Calu3 (cell line): Measurements from ENCODE around the gene EDN1. TPM values are rescaled to one million over a fixed set of nuclear protein-coding genes. Genes with fewer than 3 reads are reported as not detected.

Source experiments
- BruUV-seq: library from RNA; stranded (reverse); fragments of 400-500 nt; replicated peaks from 2 replicates; lab custom pipeline; 2021; lab: Mats Ljungman, UMichigan
- CTCF ChIA-PET: fragments of 300-600 bp; sonication (Branson Sonifier 250); formaldehyde crosslinking; loops from one replicate; lab custom pipeline; 2022; ENCODE audit warnings: antibody characterized with exemption; lab: Charles Lee
- DNase-seq: peaks from one replicate; pipeline ENCODE4 v3.0.0; 2022
- H3K27ac Mint-ChIP-seq: one replicate; pipeline ENCODE4 v1.8.0; 2022; ENCODE audit warnings: mixed read lengths; ENCODE audit not compliant: unreplicated experiment
- H3K27me3 Mint-ChIP-seq: one replicate; pipeline ENCODE4 v1.8.0; 2022; ENCODE audit warnings: mixed read lengths; ENCODE audit not compliant: unreplicated experiment
- H3K36me3 Mint-ChIP-seq: one replicate; pipeline ENCODE4 v1.8.0; 2022; ENCODE audit warnings: mild to moderate bottlenecking, moderate library complexity, mixed read lengths; ENCODE audit not compliant: insufficient read depth, unreplicated experiment
- H3K4me1 Mint-ChIP-seq: one replicate; pipeline ENCODE4 v1.8.0; 2022; ENCODE audit warnings: mild to moderate bottlenecking, low read depth, mixed read lengths; ENCODE audit not compliant: unreplicated experiment
- H3K4me3 Mint-ChIP-seq: one replicate; pipeline ENCODE4 v1.8.0; 2022; ENCODE audit warnings: mild to moderate bottlenecking, low read depth, moderate library complexity, mixed read lengths; ENCODE audit not compliant: unreplicated experiment
- H3K9me3 Mint-ChIP-seq: one replicate; pipeline ENCODE4 v1.8.0; 2022; ENCODE audit warnings: low read depth, mixed read lengths; ENCODE audit not compliant: unreplicated experiment
- intact Hi-C: fragments of 100-400 bp; cut with micrococcal nuclease; formaldehyde crosslinking; loops from one replicate; pipeline ENCODE4 v1.10.0; 2022; ENCODE audit not compliant: unreplicated experiment
- total RNA-seq: library from RNA; stranded (reverse); gene quantifications from 2 replicates; pipeline ENCODE4 v1.2.3, GENCODE V29; 2022
- TF ChIP-seq, protein P1 (sequence below): fragments of 200-600 bp; IDR thresholded peaks from one replicate; pipeline ENCODE4 v1.8.0; 2022; ENCODE audit warnings: antibody characterized with exemption; ENCODE audit not compliant: unreplicated experiment

EDN1 gene
- total RNA-seq, 1 experiment from 2014 or later = 40.6 TPM

DNA sequence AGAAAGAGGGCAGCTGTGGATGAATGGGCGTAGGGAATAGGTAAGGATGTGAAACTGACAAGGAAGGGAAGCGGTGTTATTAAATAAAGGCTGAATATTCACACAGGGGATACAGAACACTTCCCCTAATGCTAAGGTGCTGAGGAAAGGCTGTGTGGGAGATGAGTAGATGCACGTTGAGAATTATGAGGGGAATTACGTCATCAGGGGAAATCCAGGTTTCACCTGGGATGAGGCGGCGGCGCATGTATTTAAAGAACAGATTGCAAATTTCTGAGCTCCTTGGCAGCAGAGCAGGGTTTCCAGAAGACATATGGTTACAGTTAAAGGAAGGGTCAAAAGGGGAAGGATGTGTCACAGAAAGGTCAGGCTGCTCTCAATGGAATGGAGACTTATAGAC is 28.7 kb upstream of the EDN1 start:
- H3K4me3 Mint-ChIP-seq = no peak overlapping the region
- intact Hi-C loops = no loop called here
- H3K9me3 Mint-ChIP-seq = no peaks in the 10 kb centered on the region
- CTCF ChIA-PET = no interaction called here
- H3K27ac Mint-ChIP-seq = no peak overlapping the region
- no peak for DNase-seq
- TF ChIP-seq, protein P1, sequence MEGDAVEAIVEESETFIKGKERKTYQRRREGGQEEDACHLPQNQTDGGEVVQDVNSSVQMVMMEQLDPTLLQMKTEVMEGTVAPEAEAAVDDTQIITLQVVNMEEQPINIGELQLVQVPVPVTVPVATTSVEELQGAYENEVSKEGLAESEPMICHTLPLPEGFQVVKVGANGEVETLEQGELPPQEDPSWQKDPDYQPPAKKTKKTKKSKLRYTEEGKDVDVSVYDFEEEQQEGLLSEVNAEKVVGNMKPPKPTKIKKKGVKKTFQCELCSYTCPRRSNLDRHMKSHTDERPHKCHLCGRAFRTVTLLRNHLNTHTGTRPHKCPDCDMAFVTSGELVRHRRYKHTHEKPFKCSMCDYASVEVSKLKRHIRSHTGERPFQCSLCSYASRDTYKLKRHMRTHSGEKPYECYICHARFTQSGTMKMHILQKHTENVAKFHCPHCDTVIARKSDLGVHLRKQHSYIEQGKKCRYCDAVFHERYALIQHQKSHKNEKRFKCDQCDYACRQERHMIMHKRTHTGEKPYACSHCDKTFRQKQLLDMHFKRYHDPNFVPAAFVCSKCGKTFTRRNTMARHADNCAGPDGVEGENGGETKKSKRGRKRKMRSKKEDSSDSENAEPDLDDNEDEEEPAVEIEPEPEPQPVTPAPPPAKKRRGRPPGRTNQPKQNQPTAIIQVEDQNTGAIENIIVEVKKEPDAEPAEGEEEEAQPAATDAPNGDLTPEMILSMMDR = no peak
- H3K27me3 Mint-ChIP-seq = no peaks in the 10 kb centered on the region
- no peaks in the 10 kb centered on the region for H3K36me3 Mint-ChIP-seq
- no TSS peak for BruUV-seq
- peaks cover 30% of the 10 kb centered on the region for H3K4me1 Mint-ChIP-seq

DNA sequence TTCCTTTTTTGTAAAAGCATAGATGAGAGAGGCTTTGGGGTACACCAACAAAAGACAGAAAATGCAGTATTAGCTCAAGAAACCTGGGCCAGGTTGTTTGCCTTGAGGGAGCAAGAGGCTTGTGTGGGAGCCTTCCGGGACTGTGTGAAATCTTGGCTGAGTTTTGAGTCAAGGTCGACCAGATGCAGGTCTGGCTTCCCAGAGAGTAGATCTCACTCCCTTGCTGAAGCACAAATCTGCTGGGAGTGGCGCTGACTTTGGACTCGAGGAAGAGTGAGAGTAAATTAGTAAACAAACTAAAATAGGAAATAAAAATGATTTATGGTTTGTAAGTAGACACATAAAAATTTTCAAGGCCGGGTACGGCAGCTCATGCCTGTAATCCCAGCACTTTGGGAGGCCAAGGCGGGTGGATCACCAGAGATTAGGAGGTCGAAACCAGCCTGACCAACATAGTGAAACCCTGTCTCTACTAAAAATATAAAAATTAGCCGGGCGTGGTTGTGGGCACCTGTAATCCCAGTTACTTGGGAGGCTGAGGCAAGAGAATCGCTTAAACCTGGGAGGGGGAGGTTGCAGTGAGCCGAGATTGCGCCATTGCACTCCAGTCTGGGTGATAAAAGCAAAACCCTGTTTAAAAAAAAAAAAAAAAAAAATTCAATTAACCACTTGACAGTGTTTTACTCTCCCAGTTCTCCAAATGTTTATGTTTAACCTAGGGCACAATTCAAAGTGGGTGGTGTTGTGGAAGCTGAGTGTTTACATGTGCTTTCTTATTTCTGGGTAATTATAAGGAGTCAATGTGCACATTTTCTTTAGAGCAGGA is 27.7 kb upstream of the EDN1 start:
- H3K36me3 Mint-ChIP-seq = no peaks in the 10 kb centered on the region
- no peak overlapping the region for H3K27ac Mint-ChIP-seq
- intact Hi-C loops = no loop called here
- TF ChIP-seq, protein P1 = no peak
- no peak overlapping the region for H3K4me3 Mint-ChIP-seq
- CTCF ChIA-PET = no interaction called here
- H3K9me3 Mint-ChIP-seq = no peaks in the 10 kb centered on the region
- no TSS peak for BruUV-seq
- DNase-seq = no peak
- no peaks in the 10 kb centered on the region for H3K27me3 Mint-ChIP-seq
- H3K4me1 Mint-ChIP-seq = peaks cover 35% of the 10 kb centered on the region

DNA sequence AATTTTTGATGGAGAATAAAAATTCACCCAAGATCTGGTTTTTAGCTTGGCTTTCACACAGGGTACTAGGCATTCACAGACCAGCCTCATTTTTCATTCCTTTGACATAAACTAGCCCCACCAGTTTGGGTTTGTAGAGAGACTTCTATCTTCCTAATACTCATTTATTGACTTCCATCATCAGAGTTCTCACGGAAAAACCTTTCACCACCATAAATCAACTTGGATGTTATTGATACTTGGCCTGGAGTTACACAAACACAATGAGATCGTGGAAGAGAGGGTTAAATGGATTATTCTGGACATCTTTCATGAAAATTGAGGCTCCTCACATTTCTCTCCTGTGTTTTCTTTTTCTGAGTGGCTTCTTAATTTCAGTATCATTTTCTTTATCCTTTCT is 26.8 kb upstream of the EDN1 start:
- CTCF ChIA-PET = no interaction called here
- H3K9me3 Mint-ChIP-seq = no peaks in the 10 kb centered on the region
- no peak overlapping the region for H3K27ac Mint-ChIP-seq

DNA sequence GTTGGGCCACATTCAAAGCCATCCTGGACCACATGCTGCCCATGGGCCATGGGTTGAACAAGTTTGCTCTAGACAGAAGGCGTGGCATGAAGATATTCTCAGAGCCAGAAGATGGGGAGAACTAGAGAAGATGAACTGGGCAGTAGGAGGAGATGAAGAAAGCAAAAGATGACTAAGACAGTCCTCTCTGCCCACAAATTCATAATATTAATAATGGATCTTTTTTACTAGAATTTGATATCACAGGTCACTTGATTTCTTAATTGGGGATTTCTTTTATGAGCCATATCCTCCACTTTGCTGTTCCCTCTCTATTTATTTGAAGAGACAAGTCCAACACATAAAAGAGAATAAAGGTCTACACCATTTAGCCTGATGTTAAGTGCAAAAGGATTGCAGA is 25.5 kb upstream of the EDN1 start:
- CTCF ChIA-PET = no interaction called here
- Mint-ChIP-seq H3K4me3 (no peak overlapping the region), H3K36me3 (no peaks in the 10 kb centered on the region), H3K27me3 (no peaks in the 10 kb centered on the region), H3K9me3 (no peaks in the 10 kb centered on the region), H3K4me1 (peaks cover 35% of the 10 kb centered on the region), H3K27ac (no peak overlapping the region)
- TF ChIP-seq, protein P1 = no peak
- no peak for DNase-seq
- intact Hi-C loops = no loop called here
- BruUV-seq = no TSS peak

More for the DNA sequence above, 26.8 kb upstream of the EDN1 start:
- no peak for DNase-seq
- no TSS peak for BruUV-seq
- Mint-ChIP-seq H3K27me3 (no peaks in the 10 kb centered on the region), H3K36me3 (no peaks in the 10 kb centered on the region), H3K4me1 (peaks cover 35% of the 10 kb centered on the region), H3K4me3 (no peak overlapping the region)
- intact Hi-C loops = no loop called here
- TF ChIP-seq, protein P1 = no peak
